Nephron (organoid): ENCODE measurements around the gene PARVA.

Source experiments
- H3K27ac Mint-ChIP-seq, 3 experiments: 2 replicates each; pipeline ENCODE4 v1.8.0; 2020; ENCODE audit warnings: mixed read lengths in 3 of 3, mild to moderate bottlenecking in 2 of 3, moderate library complexity in 1 of 3
- H3K27me3 Mint-ChIP-seq: 2 replicates; pipeline ENCODE4 v1.8.0; 2021; ENCODE audit warnings: low read depth, mild to moderate bottlenecking, moderate library complexity, mixed read lengths
- H3K36me3 Mint-ChIP-seq: 2 replicates; pipeline ENCODE4 v1.8.0; 2020; ENCODE audit warnings: low read depth, mixed read lengths
- H3K4me1 Mint-ChIP-seq: 2 replicates; pipeline ENCODE4 v1.8.0; 2020; ENCODE audit warnings: mixed read lengths
- H3K4me3 Mint-ChIP-seq, 3 experiments: 2 replicates each; pipeline ENCODE4 v1.8.0; 2020; ENCODE audit warnings: mild to moderate bottlenecking in 3 of 3, mixed read lengths in 3 of 3, moderate library complexity in 2 of 3
- H3K9me3 Mint-ChIP-seq: 2 replicates; pipeline ENCODE4 v1.8.0; 2020; ENCODE audit warnings: mixed read lengths
- TF ChIP-seq, protein P1 (sequence below), 3 experiments: fragments of 200-600 bp; sonication (generic); IDR thresholded peaks; one replicate each; pipeline ENCODE4 v1.5.0; 2021; ENCODE audit warnings: antibody characterized with exemption in 3 of 3; ENCODE audit not compliant: unreplicated experiment in 3 of 3

PARVA gene

GRCh38 chr11:12446863-12447262 is 69.5 kb downstream of the PARVA start:
- Mint-ChIP-seq H3K9me3 (no peaks in the 10 kb centered on the region), H3K36me3 (peaks cover 5% of the 10 kb centered on the region), H3K27ac (no peak overlapping the region), H3K4me1 (peaks cover 27% of the 10 kb centered on the region), H3K27me3 (no peaks in the 10 kb centered on the region), H3K4me3 (no peak overlapping the region)
- TF ChIP-seq, protein P1, sequence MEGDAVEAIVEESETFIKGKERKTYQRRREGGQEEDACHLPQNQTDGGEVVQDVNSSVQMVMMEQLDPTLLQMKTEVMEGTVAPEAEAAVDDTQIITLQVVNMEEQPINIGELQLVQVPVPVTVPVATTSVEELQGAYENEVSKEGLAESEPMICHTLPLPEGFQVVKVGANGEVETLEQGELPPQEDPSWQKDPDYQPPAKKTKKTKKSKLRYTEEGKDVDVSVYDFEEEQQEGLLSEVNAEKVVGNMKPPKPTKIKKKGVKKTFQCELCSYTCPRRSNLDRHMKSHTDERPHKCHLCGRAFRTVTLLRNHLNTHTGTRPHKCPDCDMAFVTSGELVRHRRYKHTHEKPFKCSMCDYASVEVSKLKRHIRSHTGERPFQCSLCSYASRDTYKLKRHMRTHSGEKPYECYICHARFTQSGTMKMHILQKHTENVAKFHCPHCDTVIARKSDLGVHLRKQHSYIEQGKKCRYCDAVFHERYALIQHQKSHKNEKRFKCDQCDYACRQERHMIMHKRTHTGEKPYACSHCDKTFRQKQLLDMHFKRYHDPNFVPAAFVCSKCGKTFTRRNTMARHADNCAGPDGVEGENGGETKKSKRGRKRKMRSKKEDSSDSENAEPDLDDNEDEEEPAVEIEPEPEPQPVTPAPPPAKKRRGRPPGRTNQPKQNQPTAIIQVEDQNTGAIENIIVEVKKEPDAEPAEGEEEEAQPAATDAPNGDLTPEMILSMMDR (IDR thresholded peaks at IDR 0.05; ENCODE audit: unreplicated experiment in 3 of 3): no peak

- TF ChIP-seq, protein P1 (IDR thresholded peaks at IDR 0.05; ENCODE audit: unreplicated experiment in 3 of 3): no peak
- no peaks in the 10 kb centered on the region for H3K27me3 Mint-ChIP-seq
- no peak overlapping the region for H3K4me3 Mint-ChIP-seq
- peaks cover 31% of the 10 kb centered on the region for H3K4me1 Mint-ChIP-seq
- H3K36me3 Mint-ChIP-seq: no peaks in the 10 kb centered on the region
- peak overlapping the region in 1 of 3 experiments; percentile 10 for H3K27ac Mint-ChIP-seq
- H3K9me3 Mint-ChIP-seq: no peaks in the 10 kb centered on the region
These were observed 71.0 kb downstream of the PARVA start for GRCh38 chr11:12448131-12448939.

GRCh38 chr11:12449961-12450715 is 72.8 kb downstream of the PARVA start:
- TF ChIP-seq, protein P1 (IDR thresholded peaks at IDR 0.05; ENCODE audit: unreplicated experiment in 3 of 3): no peak
- no peaks in the 10 kb centered on the region for H3K36me3 Mint-ChIP-seq
- no peak overlapping the region for H3K4me3 Mint-ChIP-seq
- no peaks in the 10 kb centered on the region for H3K27me3 Mint-ChIP-seq
- no peaks in the 10 kb centered on the region for H3K9me3 Mint-ChIP-seq
- peaks cover 47% of the 10 kb centered on the region for H3K4me1 Mint-ChIP-seq
- H3K27ac Mint-ChIP-seq: no peak overlapping the region

- H3K27me3 Mint-ChIP-seq: no peaks in the 10 kb centered on the region
- no peak overlapping the region for H3K4me3 Mint-ChIP-seq
- H3K27ac Mint-ChIP-seq: no peak overlapping the region
- no peaks in the 10 kb centered on the region for H3K9me3 Mint-ChIP-seq
- H3K4me1 Mint-ChIP-seq: peaks cover 54% of the 10 kb centered on the region
- TF ChIP-seq, protein P1 (IDR thresholded peaks at IDR 0.05; ENCODE audit: unreplicated experiment in 3 of 3): no peak
- H3K36me3 Mint-ChIP-seq: no peaks in the 10 kb centered on the region
These were observed 73.9 kb downstream of the PARVA start for GRCh38 chr11:12451179-12451814.

DNA sequence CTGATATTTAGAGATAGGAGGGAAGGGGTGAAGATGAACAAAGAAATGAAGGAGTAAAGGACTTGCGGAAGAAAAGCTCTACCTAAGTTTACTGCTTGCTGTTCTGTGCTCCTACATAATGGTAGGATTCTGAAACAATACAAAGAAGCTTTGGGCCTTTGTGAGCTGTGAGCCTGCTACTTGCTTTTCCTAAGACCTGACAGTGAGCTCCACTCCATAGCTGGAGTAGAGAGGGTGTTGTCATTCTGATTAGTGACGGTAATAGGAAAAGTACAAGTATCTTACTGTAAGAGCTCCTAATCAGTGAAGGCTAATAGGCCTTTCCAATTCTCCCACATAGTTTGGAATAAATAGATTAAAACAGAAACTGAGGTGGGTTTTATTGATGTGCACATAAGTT is 75.9 kb downstream of the PARVA start:
- TF ChIP-seq, protein P1 (IDR thresholded peaks at IDR 0.05; ENCODE audit: unreplicated experiment in 3 of 3): no peak
- no peaks in the 10 kb centered on the region for H3K9me3 Mint-ChIP-seq
- H3K27ac Mint-ChIP-seq: peak overlapping the region in 1 of 3 experiments; percentile 8
- peaks cover 66% of the 10 kb centered on the region for H3K4me1 Mint-ChIP-seq
- no peaks in the 10 kb centered on the region for H3K27me3 Mint-ChIP-seq
- H3K4me3 Mint-ChIP-seq: no peak overlapping the region
- H3K36me3 Mint-ChIP-seq: no peaks in the 10 kb centered on the region
